H9 (cell line): Measurements from ENCODE around the gene CASK. TPM values are rescaled to one million over a fixed set of nuclear protein-coding genes. Genes with fewer than 3 reads are reported as not detected.

Experiments used
- DNase-seq: peaks from one replicate; pipeline ENCODE4 v3.0.0-alpha.2; 2017
- H2AFZ ChIP-seq: one replicate; pipeline ENCODE4 v1.6.1; 2013; ENCODE audit warnings: mild to moderate bottlenecking, low read length, control low read depth, moderate library complexity
- H2AK5ac ChIP-seq: 2 replicates; pipeline ENCODE4 v1.6.1; 2013; ENCODE audit warnings: low read length, control low read depth, mixed read lengths; ENCODE audit not compliant: insufficient read length
- H2BK120ac ChIP-seq: one replicate; pipeline ENCODE4 v1.6.1; 2013; ENCODE audit warnings: low read depth, mild to moderate bottlenecking, low read length, control low read depth, inconsistent platforms; ENCODE audit not compliant: poor library complexity, severe bottlenecking
- H2BK12ac ChIP-seq: 2 replicates; pipeline ENCODE4 v1.6.1; 2013; ENCODE audit warnings: low read length, control low read depth, mixed read lengths, low read depth; ENCODE audit not compliant: insufficient read length
- H2BK15ac ChIP-seq: 2 replicates; pipeline ENCODE4 v1.6.1; 2013; ENCODE audit warnings: low read depth, low read length, control low read depth
- H2BK20ac ChIP-seq: one replicate; pipeline ENCODE4 v1.6.1; 2013; ENCODE audit warnings: low read depth, mild to moderate bottlenecking, low read length, control low read depth, inconsistent platforms; ENCODE audit not compliant: poor library complexity, severe bottlenecking
- H2BK5ac ChIP-seq: 2 replicates; pipeline ENCODE4 v1.6.1; 2013; ENCODE audit warnings: low read length, control low read depth, mixed read lengths; ENCODE audit not compliant: insufficient read length
- H3K14ac ChIP-seq: 2 replicates; pipeline ENCODE4 v1.6.1; 2013; ENCODE audit warnings: low read length, control low read depth; ENCODE audit not compliant: insufficient read depth
- H3K18ac ChIP-seq: 2 replicates; pipeline ENCODE4 v1.6.1; 2013; ENCODE audit warnings: low read depth, mild to moderate bottlenecking, mixed read lengths, low read length, control low read depth; ENCODE audit not compliant: insufficient read length
- H3K23ac ChIP-seq: 2 replicates; pipeline ENCODE4 v1.6.1; 2013; ENCODE audit warnings: low read length, control low read depth, mixed read lengths, low read depth; ENCODE audit not compliant: insufficient read length
- H3K23me2 ChIP-seq: 2 replicates; pipeline ENCODE4 v1.6.1; 2013; ENCODE audit warnings: low read depth, mild to moderate bottlenecking, mixed read lengths, low read length, control low read depth; ENCODE audit not compliant: insufficient read length, poor library complexity, severe bottlenecking
- H3K27ac ChIP-seq: 2 replicates; pipeline ENCODE4 v1.5.1; 2013; ENCODE audit warnings: low read length, control low read depth, mixed read lengths, low read depth; ENCODE audit not compliant: insufficient read length
- H3K27me3 ChIP-seq: 2 replicates; pipeline ENCODE4 v1.6.1; 2013; ENCODE audit warnings: low read length, control low read depth, inconsistent platforms; ENCODE audit not compliant: insufficient read depth
- H3K4ac ChIP-seq: 2 replicates; pipeline ENCODE4 v1.6.1; 2013; ENCODE audit warnings: low read depth, mild to moderate bottlenecking, control low read depth, inconsistent platforms, low read length, moderate library complexity
- H3K4me1 ChIP-seq: 2 replicates; pipeline ENCODE4 v1.6.1; 2013; ENCODE audit warnings: low read length, control low read depth, inconsistent platforms; ENCODE audit not compliant: insufficient read depth
- H3K4me2 ChIP-seq: 2 replicates; pipeline ENCODE4 v1.6.1; 2013; ENCODE audit warnings: low read length, control low read depth, mixed read lengths; ENCODE audit not compliant: insufficient read length, insufficient read depth
- H3K56ac ChIP-seq: 2 replicates; pipeline ENCODE4 v1.6.1; 2013; ENCODE audit warnings: low read depth, mild to moderate bottlenecking, mixed read lengths, low read length, control low read depth; ENCODE audit not compliant: insufficient read length
- H3K79me1 ChIP-seq: 2 replicates; pipeline ENCODE4 v1.6.1; 2013; ENCODE audit warnings: low read depth, mild to moderate bottlenecking, moderate library complexity, low read length, control low read depth, inconsistent platforms; ENCODE audit not compliant: insufficient read depth, poor library complexity, severe bottlenecking
- H3K79me2 ChIP-seq: 2 replicates; pipeline ENCODE4 v1.6.1; 2013; ENCODE audit warnings: low read length, control low read depth, inconsistent platforms; ENCODE audit not compliant: insufficient read depth
- H3K9ac ChIP-seq: 2 replicates; pipeline ENCODE4 v1.6.1; 2013; ENCODE audit warnings: low read length, control low read depth, mixed read lengths; ENCODE audit not compliant: insufficient read length; ENCODE audit errors: extremely low read depth
- H3K9me3 ChIP-seq: one replicate; pipeline ENCODE4 v1.6.1; 2013; ENCODE audit warnings: low read depth, low read length, inconsistent platforms; ENCODE audit not compliant: control insufficient read depth
- H3T11ph ChIP-seq: one replicate; pipeline ENCODE4 v1.6.1; 2013; ENCODE audit warnings: mild to moderate bottlenecking, low read length, control low read depth, inconsistent platforms
- H4K20me1 ChIP-seq: one replicate; pipeline ENCODE4 v1.6.1; 2013; ENCODE audit not compliant: control insufficient read depth, insufficient read length, insufficient read depth
- H4K5ac ChIP-seq: 2 replicates; pipeline ENCODE4 v1.6.1; 2013; ENCODE audit warnings: low read depth, mild to moderate bottlenecking, mixed read lengths, low read length, control low read depth; ENCODE audit not compliant: insufficient read length
- H4K8ac ChIP-seq: replicated peaks from 2 replicates; pipeline ENCODE4 v1.6.1; 2013; ENCODE audit warnings: low read length, control low read depth, mixed read lengths, low read depth; ENCODE audit not compliant: insufficient read length
- H4K91ac ChIP-seq: 2 replicates; pipeline ENCODE4 v1.6.1; 2013; ENCODE audit warnings: low read depth, mild to moderate bottlenecking, moderate library complexity, mixed read lengths, low read length, control low read depth; ENCODE audit not compliant: insufficient read length
- H3K27ac Mint-ChIP-seq, 3 experiments: 2 replicates in 2 of 3; 3 replicates in 1 of 3; pipeline ENCODE4 v1.8.0; 2020 to 2021; ENCODE audit warnings: mixed read lengths in 3 of 3, mild to moderate bottlenecking in 1 of 3, moderate library complexity in 1 of 3
- H3K27me3 Mint-ChIP-seq: 2 replicates; pipeline ENCODE4 v1.8.0; 2021; ENCODE audit warnings: low read depth, mild to moderate bottlenecking, moderate library complexity, mixed read lengths
- H3K36me3 Mint-ChIP-seq, 3 experiments: 2 replicates in 2 of 3; 3 replicates in 1 of 3; pipeline ENCODE4 v1.8.0; 2020 to 2021; ENCODE audit warnings: low read depth in 3 of 3, mixed read lengths in 3 of 3; ENCODE audit not compliant: insufficient read depth in 1 of 3
- H3K4me1 Mint-ChIP-seq, 2 experiments: 2 replicates each; pipeline ENCODE4 v1.8.0; 2020; ENCODE audit warnings: mixed read lengths in 2 of 2
- H3K4me3 Mint-ChIP-seq, 2 experiments: 2 replicates in 1 of 2; 3 replicates in 1 of 2; pipeline ENCODE4 v1.8.0; 2020 to 2021; ENCODE audit warnings: mild to moderate bottlenecking in 2 of 2, mixed read lengths in 2 of 2, moderate library complexity in 1 of 2
- H3K9me3 Mint-ChIP-seq, 2 experiments: 2 replicates in 1 of 2; 3 replicates in 1 of 2; pipeline ENCODE4 v1.8.0; 2020; ENCODE audit warnings: mild to moderate bottlenecking in 2 of 2, mixed read lengths in 2 of 2, moderate library complexity in 1 of 2
- WGBS: extraction: QIAGEN DNeasy Blood & Tissue Kit; methylation state at CpG from one replicate; pipeline ENCODE4 v1.1.7; 2013; ENCODE audit warnings: missing lambda C conversion rate, low lambda C conversion rate, mixed read lengths; ENCODE audit not compliant: insufficient read length; ENCODE audit errors: extremely low coverage; 5-methylcytosine and 5-hydroxymethylcytosine counted together
- total RNA-seq: library from RNA; stranded (reverse); gene quantifications from 2 replicates; pipeline ENCODE4 v1.2.1, GENCODE V29; 2021
- TF ChIP-seq, protein P1 (sequence below): fragments of 200-600 bp; sonication (generic); conservative IDR thresholded peaks from 3 replicates; pipeline ENCODE4 v1.8.0; 2021; ENCODE audit warnings: antibody characterized with exemption, mild to moderate bottlenecking

Gene CASK
- total RNA-seq, 1 experiment from 2014 or later, result 44.1 TPM

GRCh38 chrX:41553688-41554087 lies 369.7 kb downstream of the CASK start:
- no peak overlapping the region for H3K27ac Mint-ChIP-seq
- Histone ChIP-seq H2AFZ (no peak overlapping the region), H3K18ac (no peak overlapping the region), H3T11ph (no peak overlapping the region), H2BK120ac (no peak overlapping the region), H3K27me3 (no peaks in the 10 kb centered on the region), H4K5ac (no peak overlapping the region), H2BK20ac (no peak overlapping the region), H4K91ac (no peak overlapping the region), H3K4me2 (no peak overlapping the region), H2BK5ac (no peak overlapping the region), H3K27ac (no peak overlapping the region), H3K14ac (no peak overlapping the region), H4K20me1 (no peaks in the 10 kb centered on the region), H3K9ac (no peak overlapping the region), H4K8ac (no peak overlapping the region), H3K23me2 (no peaks in the 10 kb centered on the region), H3K79me1 (no peaks in the 10 kb centered on the region), H2BK15ac (no peak overlapping the region), H3K4me1 (no peaks in the 10 kb centered on the region), H2BK12ac (no peak overlapping the region), H3K23ac (no peak overlapping the region), H3K9me3 (no peaks in the 10 kb centered on the region), H3K79me2 (no peaks in the 10 kb centered on the region), H3K56ac (no peak overlapping the region), H2AK5ac (no peak overlapping the region), H3K4ac (no peak overlapping the region)
- no peak overlapping the region for H3K4me3 Mint-ChIP-seq
- no CpG with 5 or more reads among the region's 6 CpGs for WGBS
- peaks cover 3 to 19% (median 15%) of the 10 kb centered on the region in 3 experiments for H3K36me3 Mint-ChIP-seq
- DNase-seq, result no peak
- H3K4me1 Mint-ChIP-seq, result peaks cover 0 to 4% of the 10 kb centered on the region in 2 experiments; a peak in 1 of 4 replicates
- TF ChIP-seq, protein P1, sequence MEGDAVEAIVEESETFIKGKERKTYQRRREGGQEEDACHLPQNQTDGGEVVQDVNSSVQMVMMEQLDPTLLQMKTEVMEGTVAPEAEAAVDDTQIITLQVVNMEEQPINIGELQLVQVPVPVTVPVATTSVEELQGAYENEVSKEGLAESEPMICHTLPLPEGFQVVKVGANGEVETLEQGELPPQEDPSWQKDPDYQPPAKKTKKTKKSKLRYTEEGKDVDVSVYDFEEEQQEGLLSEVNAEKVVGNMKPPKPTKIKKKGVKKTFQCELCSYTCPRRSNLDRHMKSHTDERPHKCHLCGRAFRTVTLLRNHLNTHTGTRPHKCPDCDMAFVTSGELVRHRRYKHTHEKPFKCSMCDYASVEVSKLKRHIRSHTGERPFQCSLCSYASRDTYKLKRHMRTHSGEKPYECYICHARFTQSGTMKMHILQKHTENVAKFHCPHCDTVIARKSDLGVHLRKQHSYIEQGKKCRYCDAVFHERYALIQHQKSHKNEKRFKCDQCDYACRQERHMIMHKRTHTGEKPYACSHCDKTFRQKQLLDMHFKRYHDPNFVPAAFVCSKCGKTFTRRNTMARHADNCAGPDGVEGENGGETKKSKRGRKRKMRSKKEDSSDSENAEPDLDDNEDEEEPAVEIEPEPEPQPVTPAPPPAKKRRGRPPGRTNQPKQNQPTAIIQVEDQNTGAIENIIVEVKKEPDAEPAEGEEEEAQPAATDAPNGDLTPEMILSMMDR, result no peak
- peaks cover 38 to 42% of the 10 kb centered on the region in 2 experiments for H3K9me3 Mint-ChIP-seq
- H3K27me3 Mint-ChIP-seq, result no peaks in the 10 kb centered on the region; the same call in none of the 2 replicates
